Right lobe of liver (tissue), 6 donors: ENCODE measurements around the gene PTGDR. TPM values are rescaled to one million over a fixed set of nuclear protein-coding genes. Genes with fewer than 3 reads are reported as not detected.

ENCODE experiments used
- ATAC-seq, 4 donors: fragments of 200-7000 bp; cut with Tn5 transposase; one replicate each; pipeline ENCODE4 v1.9.1; 2020; ENCODE audit warnings: mild to moderate bottlenecking in 4 of 4, moderate library complexity in 4 of 4
- DNase-seq, 3 donors: peaks; one replicate each; pipeline ENCODE4 v3.0.0-alpha.2; 2020
- H3K27ac ChIP-seq, 3 donors: fragments of 200-600 bp; one replicate each; pipeline ENCODE4 v1.8.0; 2022
- H3K27me3 ChIP-seq, 2 donors: fragments of 200-600 bp; one replicate each; pipeline ENCODE4 v1.8.0; 2022
- H3K36me3 ChIP-seq, 4 donors: fragments of 200-600 bp; sonication (generic) in 1 of 4; one replicate each; pipeline versions ENCODE4 v1.5.1 to v1.8.0; 2017 to 2022; ENCODE audit warnings: control low read depth in 1 of 4
- H3K4me1 ChIP-seq, 4 donors: fragments of 200-600 bp; sonication (generic) in 1 of 4; one replicate each; pipeline versions ENCODE4 v1.5.1 to v1.8.0; 2017 to 2022; ENCODE audit warnings: control low read depth in 1 of 4
- H3K4me3 ChIP-seq, 3 donors: fragments of 200-600 bp; one replicate each; pipeline ENCODE4 v1.8.0; 2022
- H3K9me3 ChIP-seq, 4 donors: fragments of 200-600 bp; sonication (generic) in 1 of 4; one replicate each; pipeline versions ENCODE4 v1.5.1 to v1.8.0; 2017 to 2022; ENCODE audit warnings: control low read depth in 1 of 4
- POLR2A ChIP-seq: fragments of 450-650 bp; IDR thresholded peaks from one replicate; pipeline ENCODE4 v1.6.1; 2017; ENCODE audit warnings: antibody characterized with exemption, mild to moderate bottlenecking
- WGBS: methylation state at CpG from one replicate; pipeline ENCODE4 v1.1.6; 2018; ENCODE audit warnings: low coverage, low lambda C conversion rate; ENCODE audit not compliant: insufficient coverage; ENCODE audit errors: missing lambda C conversion rate; 5-methylcytosine and 5-hydroxymethylcytosine counted together
- intact Hi-C, 2 donors: fragments of 100-400 bp; cut with DNase I; formaldehyde crosslinking; loops; one replicate each; pipeline versions ENCODE4 v1.11.2 to v1.14.1; 2022
- total RNA-seq, 6 experiments: library from RNA; depleted of rRNA in 2 of 6; stranded (reverse); fragments of >200 nt in 2 of 6; fragmentation: NEBNext Ultra II Directional in 3 of 6; extraction: Animal tissue kit (Norgen Biotek cat#: 25700) in 3 of 6; gene quantifications; one replicate each; pipeline versions ENCODE4 v1.1.0 to v1.2.4, GENCODE V29; 2016 to 2023
- TF ChIP-seq, protein P1 (sequence below), 4 donors: fragments of 200-600 bp in 3 of 4; fragments of 450-650 bp in 1 of 4; IDR thresholded peaks; one replicate each; pipeline versions ENCODE4 v1.5.1 to v1.8.0; 2016 to 2022; ENCODE audit warnings: antibody characterized with exemption in 4 of 4, mild to moderate bottlenecking in 2 of 4
- donor health status: DM: no; HTN: yes; CAD: no.
- donor health status: DM: no; HTN: no; CAD: no.
- donor health status: DM: no; HTN: no; CAD: no.
- donor health status: DM: no; HTN: yes; CAD: no.
- donor health status: DM: no; HTN: yes; CAD: no.

Gene PTGDR
- total RNA-seq, 6 experiments from 2014 or later = 0.15 to 0.50 (median 0.20) TPM; not detected in 1

DNA sequence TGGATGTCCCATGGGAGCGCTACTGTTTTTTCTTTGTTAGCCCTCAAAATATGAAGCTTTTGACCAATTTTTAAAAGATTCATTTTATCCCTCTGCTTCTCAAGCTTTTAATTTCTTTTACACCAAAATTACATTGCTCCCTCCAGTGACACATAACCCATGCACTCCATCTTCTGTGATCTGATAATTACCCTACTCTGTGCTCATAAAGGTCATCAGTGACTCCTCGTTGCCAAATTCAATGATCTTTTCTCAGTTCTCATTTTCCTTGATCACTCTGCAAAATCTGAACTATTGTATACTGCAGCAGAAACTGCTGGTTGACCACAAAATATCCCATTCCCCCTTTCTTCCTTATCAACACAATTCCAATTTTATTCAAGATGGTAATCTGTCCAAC lies 8.7 kb upstream of the PTGDR start:
- 77% methylated on average over 2 of the region's 2 CpGs for WGBS
- Histone ChIP-seq H3K27ac (no peak overlapping the region), H3K36me3 (no peaks in the 10 kb centered on the region), H3K9me3 (no peaks in the 10 kb centered on the region), H3K4me3 (no peak overlapping the region), H3K4me1 (no peaks in the 10 kb centered on the region), H3K27me3 (no peaks in the 10 kb centered on the region)
- ATAC-seq (no peak), DNase-seq (no peak)
- intact Hi-C loops = no loop called here
- no peak for TF ChIP-seq POLR2A
- TF ChIP-seq, protein P1, sequence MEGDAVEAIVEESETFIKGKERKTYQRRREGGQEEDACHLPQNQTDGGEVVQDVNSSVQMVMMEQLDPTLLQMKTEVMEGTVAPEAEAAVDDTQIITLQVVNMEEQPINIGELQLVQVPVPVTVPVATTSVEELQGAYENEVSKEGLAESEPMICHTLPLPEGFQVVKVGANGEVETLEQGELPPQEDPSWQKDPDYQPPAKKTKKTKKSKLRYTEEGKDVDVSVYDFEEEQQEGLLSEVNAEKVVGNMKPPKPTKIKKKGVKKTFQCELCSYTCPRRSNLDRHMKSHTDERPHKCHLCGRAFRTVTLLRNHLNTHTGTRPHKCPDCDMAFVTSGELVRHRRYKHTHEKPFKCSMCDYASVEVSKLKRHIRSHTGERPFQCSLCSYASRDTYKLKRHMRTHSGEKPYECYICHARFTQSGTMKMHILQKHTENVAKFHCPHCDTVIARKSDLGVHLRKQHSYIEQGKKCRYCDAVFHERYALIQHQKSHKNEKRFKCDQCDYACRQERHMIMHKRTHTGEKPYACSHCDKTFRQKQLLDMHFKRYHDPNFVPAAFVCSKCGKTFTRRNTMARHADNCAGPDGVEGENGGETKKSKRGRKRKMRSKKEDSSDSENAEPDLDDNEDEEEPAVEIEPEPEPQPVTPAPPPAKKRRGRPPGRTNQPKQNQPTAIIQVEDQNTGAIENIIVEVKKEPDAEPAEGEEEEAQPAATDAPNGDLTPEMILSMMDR (IDR thresholded peaks at IDR 0.05) = no peak

DNA sequence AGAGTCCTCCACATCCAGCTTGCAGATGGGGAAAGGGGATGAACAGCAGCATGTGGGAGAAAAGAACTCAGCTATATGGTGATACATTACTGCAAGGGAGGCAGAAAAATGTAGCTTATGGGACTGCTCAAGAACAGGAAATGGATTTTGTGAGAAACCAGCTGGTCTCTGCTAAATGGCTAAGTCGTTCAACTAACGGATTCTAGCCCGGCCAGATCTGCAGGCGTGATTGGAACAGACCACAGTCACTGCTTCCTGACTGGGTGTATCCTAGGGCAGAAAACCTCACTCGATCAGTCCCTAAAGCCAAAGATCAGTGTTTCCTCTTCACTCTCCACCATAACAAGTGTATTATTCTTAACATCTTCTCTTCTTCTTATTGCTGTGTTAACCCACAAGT lies 8.1 kb upstream of the PTGDR start:
- TF ChIP-seq POLR2A = no peak
- TF ChIP-seq, protein P1 (IDR thresholded peaks at IDR 0.05) = no peak
- Histone ChIP-seq H3K27me3 (no peaks in the 10 kb centered on the region), H3K9me3 (no peaks in the 10 kb centered on the region), H3K4me1 (no peaks in the 10 kb centered on the region), H3K27ac (no peak overlapping the region), H3K4me3 (no peak overlapping the region), H3K36me3 (no peaks in the 10 kb centered on the region)
- ATAC-seq (no peak), DNase-seq (no peak)
- intact Hi-C loops = no loop called here
- WGBS = 17% methylated on average over 5 of the region's 5 CpGs

DNA sequence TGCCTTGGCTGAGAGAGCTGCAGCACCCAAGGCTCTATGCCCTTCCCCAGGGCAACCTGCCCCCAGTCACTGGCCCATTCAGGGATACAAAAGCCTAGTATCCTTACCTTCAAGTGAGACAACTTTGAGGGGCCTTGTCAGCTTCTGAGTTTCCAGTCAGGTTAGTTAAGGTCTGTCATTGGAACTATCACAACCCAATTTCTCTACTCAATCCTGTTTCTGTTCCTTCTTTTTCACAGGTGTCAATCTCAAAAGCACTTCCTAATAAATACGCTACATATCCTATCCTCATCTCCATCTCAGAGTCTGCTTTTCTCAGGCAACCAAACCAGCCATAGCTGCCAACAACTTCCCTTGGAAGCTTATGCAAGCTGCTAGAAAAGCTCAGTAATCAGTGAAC lies 4.9 kb upstream of the PTGDR start:
- intact Hi-C loops = no loop called here
- DNase-seq = no peak
- Histone ChIP-seq H3K36me3 (no peaks in the 10 kb centered on the region), H3K27ac (no peak overlapping the region), H3K4me3 (no peak overlapping the region), H3K9me3 (no peaks in the 10 kb centered on the region), H3K27me3 (peaks cover 0 to 6% of the 10 kb centered on the region in 2 donors), H3K4me1 (peaks cover 0 to 2% (median 0%) of the 10 kb centered on the region in 4 donors)
- 70% methylated on average over 1 of the region's 1 CpG for WGBS
- ATAC-seq = no peak
- TF ChIP-seq, protein P1 (IDR thresholded peaks at IDR 0.05) = no peak
- TF ChIP-seq POLR2A = no peak

DNA sequence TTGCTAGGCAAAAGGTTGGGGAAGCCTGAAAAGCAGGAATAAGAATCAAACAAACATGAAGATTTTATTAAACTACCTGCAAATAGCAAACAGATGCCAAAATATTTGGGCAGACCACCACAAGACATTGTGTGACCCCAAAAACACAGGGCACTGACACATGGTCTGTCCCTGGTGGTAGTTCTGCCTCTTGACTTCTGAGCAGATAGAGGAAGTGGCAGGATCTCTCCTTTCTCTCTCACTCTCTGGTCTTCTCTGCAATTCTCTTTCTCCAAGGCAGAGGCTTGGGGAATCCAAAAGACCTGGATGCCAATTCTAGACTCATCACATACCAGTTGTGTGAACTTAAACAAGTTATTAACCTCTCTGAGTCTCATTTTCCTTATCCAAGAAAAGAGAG lies 4.3 kb upstream of the PTGDR start:
- Histone ChIP-seq H3K36me3 (no peaks in the 10 kb centered on the region), H3K9me3 (no peaks in the 10 kb centered on the region), H3K4me1 (peaks cover 0 to 6% (median 0%) of the 10 kb centered on the region in 4 donors), H3K27me3 (peaks cover 0 to 12% of the 10 kb centered on the region in 2 donors), H3K4me3 (no peak overlapping the region), H3K27ac (no peak overlapping the region)
- ATAC-seq (no peak), DNase-seq (no peak)
- intact Hi-C loops = no loop called here
- TF ChIP-seq POLR2A = no peak
- TF ChIP-seq, protein P1 (IDR thresholded peaks at IDR 0.05) = no peak

DNA sequence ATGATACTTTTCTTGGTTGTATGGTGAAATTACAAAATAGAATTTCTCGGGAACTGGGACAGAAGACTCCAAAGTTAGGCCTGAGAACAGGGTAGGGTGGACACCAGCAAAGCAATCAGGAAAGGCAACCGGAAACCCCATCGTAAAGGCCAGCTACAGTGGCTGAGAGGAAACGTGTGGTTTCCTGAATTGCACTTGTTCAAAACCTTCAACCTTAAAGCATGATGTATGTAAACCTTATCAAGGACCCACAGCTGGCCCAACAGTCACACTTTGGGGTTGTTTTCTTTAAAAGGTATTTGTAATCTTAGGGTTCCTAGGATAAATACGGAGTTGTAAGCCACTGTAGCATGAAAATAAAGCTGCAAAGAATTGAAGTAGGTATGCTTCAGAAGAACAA lies 2.2 kb upstream of the PTGDR start:
- 41% methylated on average over 5 of the region's 5 CpGs for WGBS
- no peak overlapping the region for H3K4me3 ChIP-seq
- ATAC-seq = peak in 1 of 4 donors; percentile 30
- intact Hi-C loops = no loop called here
- peaks cover 0 to 17% of the 10 kb centered on the region in 2 donors for H3K27me3 ChIP-seq
- no peak for DNase-seq
- no peaks in the 10 kb centered on the region for H3K9me3 ChIP-seq
- H3K4me1 ChIP-seq = peaks cover 0 to 6% (median 0%) of the 10 kb centered on the region in 4 donors
- TF ChIP-seq, protein P1 (IDR thresholded peaks at IDR 0.05) = no peak
- no peak for TF ChIP-seq POLR2A
- no peaks in the 10 kb centered on the region for H3K36me3 ChIP-seq
- H3K27ac ChIP-seq = no peak overlapping the region
